Natural killer cell (primary cell): Measurements from ENCODE around the gene MRPS24. TPM values are rescaled to one million over a fixed set of nuclear protein-coding genes. Genes with fewer than 3 reads are reported as not detected.

Experiments
- ATAC-seq, 3 donors: fragments of 150-1000 bp in 2 of 3; fragments of 200-7000 bp in 1 of 3; cut with Tn5 transposase; 1 replicate in 1 of 3; 2 replicates in 2 of 3; pipeline ENCODE4 v1.10.0; 2021; ENCODE audit warnings: mild to moderate bottlenecking in 2 of 3, moderate library complexity in 2 of 3
- DNase-seq, 2 donors: peaks; one replicate each; pipeline versions ENCODE4 v3.0.0 to v3.0.0-alpha.2; 2013 to 2021; ENCODE audit warnings: mixed read lengths in 1 of 2
- H3K27ac ChIP-seq: one replicate; pipeline ENCODE4 v1.5.1; 2013; ENCODE audit warnings: mild to moderate bottlenecking, low read length
- H3K27me3 ChIP-seq: one replicate; pipeline ENCODE4 v1.6.1; 2013; ENCODE audit warnings: low read length; ENCODE audit not compliant: control insufficient read depth, insufficient read depth
- H3K36me3 ChIP-seq: one replicate; pipeline ENCODE4 v1.6.1; 2013; ENCODE audit warnings: low read length; ENCODE audit not compliant: control insufficient read depth, insufficient read depth
- H3K4me1 ChIP-seq: one replicate; pipeline ENCODE4 v1.6.1; 2013; ENCODE audit warnings: low read length; ENCODE audit not compliant: control insufficient read depth, insufficient read depth
- H3K4me3 ChIP-seq: one replicate; pipeline ENCODE4 v1.5.1; 2013; ENCODE audit warnings: low read length
- H3K9me3 ChIP-seq: one replicate; pipeline ENCODE4 v1.6.1; 2013; ENCODE audit warnings: low read length; ENCODE audit not compliant: control insufficient read depth, insufficient read depth
- H3K27ac Mint-ChIP-seq, 2 donors: one replicate each; pipeline ENCODE4 v1.8.0; 2022; ENCODE audit warnings: mild to moderate bottlenecking in 2 of 2, mixed read lengths in 2 of 2, moderate library complexity in 1 of 2
- H3K27me3 Mint-ChIP-seq, 2 donors: one replicate each; pipeline ENCODE4 v1.8.0; 2022; ENCODE audit warnings: low read depth in 2 of 2, mixed read lengths in 2 of 2
- H3K36me3 Mint-ChIP-seq: one replicate; pipeline ENCODE4 v1.8.0; 2022; ENCODE audit warnings: mixed read lengths
- H3K4me1 Mint-ChIP-seq, 2 donors: one replicate each; pipeline ENCODE4 v1.8.0; 2022; ENCODE audit warnings: mixed read lengths in 2 of 2
- H3K4me3 Mint-ChIP-seq: one replicate; pipeline ENCODE4 v1.8.0; 2022; ENCODE audit warnings: mild to moderate bottlenecking, moderate library complexity, mixed read lengths
- H3K9me3 Mint-ChIP-seq, 2 donors: one replicate each; pipeline ENCODE4 v1.8.0; 2022; ENCODE audit warnings: mixed read lengths in 2 of 2
- WGBS: methylation state at CpG from one replicate; pipeline ENCODE4 v1.1.7; 2013; ENCODE audit warnings: missing lambda C conversion rate; ENCODE audit not compliant: insufficient coverage; 5-methylcytosine and 5-hydroxymethylcytosine counted together
- intact Hi-C: fragments of 100-400 bp; cut with micrococcal nuclease; formaldehyde crosslinking; loops from one replicate; pipeline ENCODE4 v1.14.2; 2022
- total RNA-seq, 4 donors: library from RNA; stranded (reverse); fragments of 120-200 nt in 1 of 4; gene quantifications; one replicate each; pipeline versions ENCODE4 v1.2.3 to v1.2.4, GENCODE V29; 2013 to 2022
- TF ChIP-seq, protein P1 (sequence below): fragments of 200-600 bp; IDR thresholded peaks from one replicate; pipeline ENCODE4 v1.8.0; 2022; ENCODE audit warnings: antibody characterized with exemption

MRPS24 gene
- total RNA-seq, 3 donors from 2014 or later (not counting 1 experiment from before 2014, with no cell fraction given): 34.8 to 37.4 (median 35.7) TPM

DNA sequence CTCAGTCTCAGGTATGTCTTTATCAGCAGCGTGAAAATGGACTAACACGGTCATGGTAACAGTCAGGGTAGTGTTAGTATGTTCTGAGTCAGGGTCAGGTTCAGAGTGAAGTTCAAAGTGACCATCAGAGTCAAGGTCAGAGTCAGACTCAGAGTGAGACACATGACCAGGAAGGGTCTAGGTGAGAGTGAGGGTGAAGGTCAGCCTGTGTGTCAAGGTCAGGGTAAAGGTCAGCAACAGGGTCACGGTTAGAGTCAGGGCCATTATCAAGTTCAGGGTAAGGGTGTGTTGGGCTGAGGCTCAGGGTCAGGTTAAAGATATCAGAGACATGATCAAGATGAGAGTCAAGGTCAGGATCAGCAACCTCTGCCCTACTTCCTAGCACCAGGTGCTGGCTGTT is 4.0 kb downstream of the MRPS24 start:
- no peak overlapping the region for H3K27ac Mint-ChIP-seq
- H3K4me3 Mint-ChIP-seq: no peak overlapping the region
- peaks cover 4 to 10% of the 10 kb centered on the region in 2 donors for H3K27me3 Mint-ChIP-seq
- ATAC-seq: no peak
- peaks cover 16 to 19% of the 10 kb centered on the region in 2 donors for H3K4me1 Mint-ChIP-seq
- H3K36me3 Mint-ChIP-seq: no peaks in the 10 kb centered on the region
- intact Hi-C loops: no loop called here
- H3K27ac ChIP-seq: no peak overlapping the region
- peaks cover 8% of the 10 kb centered on the region for H3K36me3 ChIP-seq
- no peaks in the 10 kb centered on the region for H3K9me3 Mint-ChIP-seq
- TF ChIP-seq, protein P1, sequence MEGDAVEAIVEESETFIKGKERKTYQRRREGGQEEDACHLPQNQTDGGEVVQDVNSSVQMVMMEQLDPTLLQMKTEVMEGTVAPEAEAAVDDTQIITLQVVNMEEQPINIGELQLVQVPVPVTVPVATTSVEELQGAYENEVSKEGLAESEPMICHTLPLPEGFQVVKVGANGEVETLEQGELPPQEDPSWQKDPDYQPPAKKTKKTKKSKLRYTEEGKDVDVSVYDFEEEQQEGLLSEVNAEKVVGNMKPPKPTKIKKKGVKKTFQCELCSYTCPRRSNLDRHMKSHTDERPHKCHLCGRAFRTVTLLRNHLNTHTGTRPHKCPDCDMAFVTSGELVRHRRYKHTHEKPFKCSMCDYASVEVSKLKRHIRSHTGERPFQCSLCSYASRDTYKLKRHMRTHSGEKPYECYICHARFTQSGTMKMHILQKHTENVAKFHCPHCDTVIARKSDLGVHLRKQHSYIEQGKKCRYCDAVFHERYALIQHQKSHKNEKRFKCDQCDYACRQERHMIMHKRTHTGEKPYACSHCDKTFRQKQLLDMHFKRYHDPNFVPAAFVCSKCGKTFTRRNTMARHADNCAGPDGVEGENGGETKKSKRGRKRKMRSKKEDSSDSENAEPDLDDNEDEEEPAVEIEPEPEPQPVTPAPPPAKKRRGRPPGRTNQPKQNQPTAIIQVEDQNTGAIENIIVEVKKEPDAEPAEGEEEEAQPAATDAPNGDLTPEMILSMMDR: no peak
- no peaks in the 10 kb centered on the region for H3K9me3 ChIP-seq
- no peak for DNase-seq
- WGBS: 96% methylated on average over 3 of the region's 3 CpGs
- no peaks in the 10 kb centered on the region for H3K27me3 ChIP-seq
- H3K4me1 ChIP-seq: peaks cover 15% of the 10 kb centered on the region
- H3K4me3 ChIP-seq: no peak overlapping the region

DNA sequence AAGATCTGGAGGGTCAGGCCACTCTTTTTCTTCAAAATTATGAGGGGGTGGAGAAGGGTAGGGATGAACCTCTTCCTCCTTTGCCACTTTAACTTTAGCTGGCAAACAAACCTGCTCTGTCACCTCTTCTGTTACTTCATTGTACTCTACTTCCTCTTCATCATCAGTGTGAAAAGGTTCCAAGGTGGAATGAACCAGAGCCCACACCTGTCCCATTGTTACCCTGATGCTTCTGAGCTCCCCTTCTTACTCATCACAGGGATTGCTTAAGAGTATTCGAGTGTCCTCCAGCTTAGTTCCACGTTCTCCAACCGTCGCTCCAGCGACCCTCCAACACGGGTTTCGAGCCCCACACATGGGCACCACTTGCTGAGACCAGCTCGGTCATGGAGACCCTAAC is 5.2 kb downstream of the MRPS24 start:
- Mint-ChIP-seq H3K4me1 (peaks cover 7 to 11% of the 10 kb centered on the region in 2 donors), H3K9me3 (no peaks in the 10 kb centered on the region), H3K36me3 (no peaks in the 10 kb centered on the region), H3K4me3 (no peak overlapping the region), H3K27me3 (peaks cover 7 to 10% of the 10 kb centered on the region in 2 donors), H3K27ac (no peak overlapping the region)
- H3K27me3 ChIP-seq: no peaks in the 10 kb centered on the region
- no peak for DNase-seq
- TF ChIP-seq, protein P1: no peak
- WGBS: 92% methylated on average over 8 of the region's 8 CpGs
- no peak for ATAC-seq
- H3K4me3 ChIP-seq: no peak overlapping the region
- H3K9me3 ChIP-seq: no peaks in the 10 kb centered on the region
- peaks cover 8% of the 10 kb centered on the region for H3K36me3 ChIP-seq
- H3K4me1 ChIP-seq: peaks cover 8% of the 10 kb centered on the region
- intact Hi-C loops: no loop called here
- H3K27ac ChIP-seq: no peak overlapping the region

DNA sequence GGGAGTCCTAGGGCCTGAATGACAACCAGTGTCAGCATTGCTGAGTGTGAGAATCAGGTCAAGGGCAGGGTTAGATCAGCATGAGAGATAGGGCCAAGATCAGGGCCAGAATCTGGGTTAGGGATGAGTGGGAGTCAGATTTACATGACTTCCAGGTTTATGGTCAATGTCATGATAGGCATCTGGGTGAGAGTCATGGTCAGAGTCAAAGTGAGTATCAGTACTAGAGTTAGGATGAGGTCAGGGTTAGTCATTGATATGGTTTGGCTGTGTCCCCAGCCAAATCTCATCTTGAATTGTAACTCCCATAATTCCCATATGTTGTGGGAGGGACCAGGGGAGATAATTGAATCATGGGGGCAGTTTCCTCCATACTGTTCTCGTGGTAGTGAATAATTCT is 12.3 kb downstream of the MRPS24 start:
- Histone ChIP-seq H3K27me3 (no peaks in the 10 kb centered on the region), H3K36me3 (no peaks in the 10 kb centered on the region), H3K4me1 (no peaks in the 10 kb centered on the region), H3K9me3 (no peaks in the 10 kb centered on the region), H3K4me3 (no peak overlapping the region), H3K27ac (no peak overlapping the region)
- TF ChIP-seq, protein P1: no peak
- Mint-ChIP-seq H3K27ac (no peak overlapping the region), H3K4me1 (no peaks in the 10 kb centered on the region), H3K36me3 (no peaks in the 10 kb centered on the region), H3K4me3 (no peak overlapping the region), H3K9me3 (no peaks in the 10 kb centered on the region), H3K27me3 (peaks cover 3 to 10% of the 10 kb centered on the region in 2 donors)
- WGBS: 100% methylated on average over 1 of the region's 1 CpG
- intact Hi-C loops: no loop called here
- no peak for DNase-seq
- no peak for ATAC-seq

DNA sequence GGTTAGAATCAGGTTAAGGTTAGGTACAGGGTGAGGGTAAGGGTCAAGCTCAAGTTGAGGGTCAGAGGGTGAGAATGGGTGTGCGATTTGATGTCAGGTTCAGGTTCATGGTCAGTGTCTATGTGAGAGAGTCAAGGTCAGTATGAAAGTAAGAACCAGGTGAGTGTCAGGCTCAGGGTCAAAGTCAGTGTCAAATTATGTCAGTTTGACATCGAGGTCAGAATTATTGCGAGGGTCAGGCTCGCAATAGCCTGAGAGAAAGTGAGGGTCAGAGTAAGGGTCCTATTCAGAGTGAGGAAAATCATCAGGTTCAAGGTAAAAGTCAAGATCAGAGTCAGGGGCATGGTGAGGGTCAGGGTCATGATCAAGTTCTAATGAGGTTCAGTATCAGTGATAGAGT is 13.0 kb downstream of the MRPS24 start:
- DNase-seq: no peak

More for the DNA sequence above, 13.0 kb downstream of the MRPS24 start:
- Histone ChIP-seq H3K4me3 (no peak overlapping the region), H3K4me1 (no peaks in the 10 kb centered on the region), H3K27me3 (no peaks in the 10 kb centered on the region), H3K9me3 (no peaks in the 10 kb centered on the region), H3K27ac (no peak overlapping the region), H3K36me3 (no peaks in the 10 kb centered on the region)
- no peak overlapping the region for H3K4me3 Mint-ChIP-seq
- no peaks in the 10 kb centered on the region for H3K9me3 Mint-ChIP-seq
- no peaks in the 10 kb centered on the region for H3K4me1 Mint-ChIP-seq
- intact Hi-C loops: no loop called here
- 86% methylated on average over 4 of the region's 4 CpGs for WGBS
- H3K27me3 Mint-ChIP-seq: peaks cover 3 to 10% of the 10 kb centered on the region in 2 donors
- H3K36me3 Mint-ChIP-seq: no peaks in the 10 kb centered on the region
- no peak overlapping the region for H3K27ac Mint-ChIP-seq
- ATAC-seq: peak in 1 of 3 donors; percentile 14
- TF ChIP-seq, protein P1: no peak
